GM12892 (cell line): ENCODE results near the gene ADAMTSL1.

ENCODE experiments used
- DNase-seq: peaks from one replicate; pipeline ENCODE4 v3.0.0; 2011; ENCODE audit not compliant: insufficient read length
- FAIRE-seq: peaks from 2 replicates; lab custom pipeline; 2011; peaks lifted over from hg19 to GRCh38; lab: Jason Lieb, UNC
- POLR2A ChIP-seq: IDR thresholded peaks from 2 replicates; pipeline ENCODE4 v1.6.1; 2011; ENCODE audit warnings: low read depth, low read length, control low read depth
- POLR2AphosphoS5 ChIP-seq: IDR thresholded peaks from 2 replicates; pipeline ENCODE4 v1.6.1; 2011; ENCODE audit warnings: low read depth, low read length, control low read depth
- TAF1 ChIP-seq: IDR thresholded peaks from 2 replicates; pipeline ENCODE4 v1.6.1; 2011; ENCODE audit warnings: low read depth, mild to moderate bottlenecking, control low read depth, low read length, borderline replicate concordance

Gene ADAMTSL1

GRCh38 chr9:18743421-18743820, 269.5 kb downstream of the ADAMTSL1 start:
- no peak for DNase-seq
- no peak for FAIRE-seq
- TF ChIP-seq POLR2AphosphoS5 (no peak), TAF1 (no peak), POLR2A (no peak)

DNA sequence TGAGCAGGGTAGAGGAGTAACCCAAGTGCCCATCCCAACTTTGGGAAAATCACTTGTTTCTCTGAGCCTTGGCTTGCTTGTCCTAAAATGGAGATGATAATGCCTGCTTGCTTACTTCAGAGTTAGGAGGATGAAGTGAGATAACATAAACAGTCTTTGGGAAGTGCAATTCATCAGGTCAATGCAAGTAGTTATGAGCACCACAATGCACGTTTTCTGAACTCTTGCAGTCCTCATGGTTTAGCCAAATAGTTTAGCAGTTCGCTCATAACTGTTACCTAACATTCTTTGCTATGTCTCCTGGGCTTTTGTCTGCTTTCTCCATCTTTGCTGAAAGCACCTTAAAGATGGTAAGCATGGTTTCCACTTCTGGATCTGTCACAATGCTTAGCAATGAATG, 270.0 kb downstream of the ADAMTSL1 start:
- no peak for FAIRE-seq

DNA sequence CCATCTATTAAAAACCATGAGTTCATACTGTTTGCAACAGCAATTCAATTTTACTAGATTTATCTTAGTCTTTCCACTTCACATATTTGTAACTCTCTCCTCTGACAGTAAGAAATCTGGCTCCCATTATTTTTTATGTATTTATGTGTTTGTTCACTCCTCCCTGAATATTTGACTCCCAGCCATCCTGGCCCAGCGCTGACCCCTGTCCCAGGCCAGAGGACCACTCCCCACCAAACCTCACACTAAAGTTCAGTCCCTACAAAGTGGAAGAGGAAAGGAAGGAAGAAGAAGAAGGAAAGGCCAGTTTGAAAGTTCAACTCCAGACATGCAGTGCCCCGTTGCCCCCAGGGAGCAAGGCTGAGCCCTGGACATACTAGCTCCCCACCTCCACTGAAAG, 271.8 kb downstream of the ADAMTSL1 start:
- TF ChIP-seq POLR2A (no peak), POLR2AphosphoS5 (no peak), TAF1 (no peak)
- FAIRE-seq, result no peak

More for the DNA sequence above, 270.0 kb downstream of the ADAMTSL1 start:
- no peak for TF ChIP-seq TAF1
- TF ChIP-seq POLR2AphosphoS5, result no peak
- no peak for TF ChIP-seq POLR2A
- no peak for DNase-seq

GRCh38 chr9:18746631-18747030, 272.7 kb downstream of the ADAMTSL1 start:
- TF ChIP-seq POLR2A (no peak), POLR2AphosphoS5 (no peak), TAF1 (no peak)
- no peak for FAIRE-seq
- no peak for DNase-seq

More for the DNA sequence above, 271.8 kb downstream of the ADAMTSL1 start:
- DNase-seq, result no peak

DNA sequence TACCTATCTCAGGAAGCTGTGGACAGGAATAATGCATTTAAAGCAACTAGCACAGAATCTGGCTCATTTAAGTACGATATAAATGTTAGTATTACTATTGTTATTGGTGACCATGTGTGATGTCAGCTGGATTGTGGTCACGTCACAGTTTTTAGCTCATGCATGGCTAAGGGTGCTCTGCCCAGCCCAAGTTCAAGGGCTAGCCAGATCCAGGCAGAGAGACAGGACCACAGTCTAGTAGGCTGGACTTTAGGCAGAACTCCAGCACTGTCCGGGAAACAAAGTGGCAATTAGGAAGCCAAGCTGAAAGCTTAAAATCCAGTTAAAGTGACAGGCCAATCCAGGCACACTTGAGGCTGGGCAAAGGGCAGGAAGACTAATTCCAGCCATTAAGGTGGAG, 273.6 kb downstream of the ADAMTSL1 start:
- FAIRE-seq (no peak), DNase-seq (no peak)
- no peak for TF ChIP-seq POLR2AphosphoS5
- TF ChIP-seq POLR2A, result no peak
- no peak for TF ChIP-seq TAF1

DNA sequence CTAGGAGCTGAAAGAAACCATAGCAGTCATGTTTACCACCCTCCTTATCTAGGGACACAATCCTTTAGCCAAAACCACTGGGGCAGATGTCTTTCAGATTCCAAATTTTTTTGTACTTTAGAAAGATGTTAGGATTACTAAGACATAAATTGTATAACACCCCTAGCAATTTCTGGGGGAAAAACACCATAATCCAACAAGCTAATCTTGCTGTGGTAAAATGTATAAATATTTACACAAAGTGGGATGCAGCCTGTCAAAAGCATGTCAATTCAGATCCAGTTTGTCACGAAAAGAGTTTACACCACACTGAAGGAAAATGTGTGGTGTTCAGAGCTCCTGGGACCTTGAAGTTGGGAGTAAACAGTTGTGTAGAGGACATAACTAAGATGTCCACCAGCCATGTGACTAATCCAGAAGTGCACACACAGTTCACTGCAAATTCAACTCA, 274.3 kb downstream of the ADAMTSL1 start:
- TF ChIP-seq POLR2A (no peak), TAF1 (no peak), POLR2AphosphoS5 (no peak)
- FAIRE-seq (no peak), DNase-seq (no peak)

- FAIRE-seq, result no peak
These were observed 275.8 kb downstream of the ADAMTSL1 start for GRCh38 chr9:18749711-18750110.

DNA sequence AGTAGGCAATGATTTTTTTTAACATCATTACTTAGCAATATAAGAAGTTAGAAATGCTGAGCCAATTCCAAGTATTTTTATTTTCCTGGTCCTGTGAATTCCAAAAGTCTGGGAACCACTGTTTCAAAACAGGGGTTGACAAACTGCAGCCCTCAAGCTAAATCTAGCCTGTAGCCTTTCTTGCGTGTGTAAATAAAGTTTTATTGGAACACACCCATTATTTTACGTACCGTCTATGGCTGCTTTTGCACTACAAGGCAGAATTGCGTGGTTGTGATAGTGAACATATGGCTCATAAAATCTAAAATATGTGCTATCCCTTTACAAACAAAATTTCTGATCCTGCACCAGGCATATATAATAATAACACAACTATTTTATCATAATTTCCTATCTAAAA, 280.0 kb downstream of the ADAMTSL1 start:
- no peak for FAIRE-seq
- no peak for TF ChIP-seq POLR2A
- TF ChIP-seq TAF1, result no peak
- TF ChIP-seq POLR2AphosphoS5, result no peak
- DNase-seq, result no peak

More at GRCh38 chr9:18749711-18750110, 275.8 kb downstream of the ADAMTSL1 start:
- TF ChIP-seq POLR2A, result no peak
- TF ChIP-seq TAF1, result no peak
- no peak for TF ChIP-seq POLR2AphosphoS5
- no peak for DNase-seq

GRCh38 chr9:18754537-18754936, 280.6 kb downstream of the ADAMTSL1 start:
- FAIRE-seq (no peak), DNase-seq (no peak)
- TF ChIP-seq POLR2A, result no peak
- no peak for TF ChIP-seq POLR2AphosphoS5
- no peak for TF ChIP-seq TAF1

DNA sequence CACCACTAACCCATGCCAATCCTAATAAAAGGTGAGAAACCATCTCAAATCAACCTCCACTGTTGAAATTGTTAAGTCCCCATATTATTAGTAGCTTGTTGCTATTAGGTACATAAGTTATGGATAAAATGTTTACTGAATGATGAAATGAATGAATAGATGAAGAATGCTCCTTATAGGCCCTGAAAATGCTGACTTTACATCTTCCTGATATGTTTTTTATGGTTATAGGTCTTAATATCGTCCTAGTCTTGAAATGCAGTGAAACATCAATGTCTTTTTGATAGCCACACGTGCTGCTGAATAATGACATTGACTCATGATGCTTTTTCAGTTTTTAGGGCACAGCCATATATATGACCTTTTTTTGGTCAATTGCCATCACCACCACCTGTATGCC, 281.3 kb downstream of the ADAMTSL1 start:
- FAIRE-seq, result no peak
- no peak for DNase-seq
- TF ChIP-seq POLR2A (no peak), TAF1 (no peak), POLR2AphosphoS5 (no peak)

- DNase-seq, result no peak
- FAIRE-seq, result no peak
- TF ChIP-seq POLR2AphosphoS5 (no peak), TAF1 (no peak), POLR2A (no peak)
These were observed 282.8 kb downstream of the ADAMTSL1 start for GRCh38 chr9:18756712-18757125.

DNA sequence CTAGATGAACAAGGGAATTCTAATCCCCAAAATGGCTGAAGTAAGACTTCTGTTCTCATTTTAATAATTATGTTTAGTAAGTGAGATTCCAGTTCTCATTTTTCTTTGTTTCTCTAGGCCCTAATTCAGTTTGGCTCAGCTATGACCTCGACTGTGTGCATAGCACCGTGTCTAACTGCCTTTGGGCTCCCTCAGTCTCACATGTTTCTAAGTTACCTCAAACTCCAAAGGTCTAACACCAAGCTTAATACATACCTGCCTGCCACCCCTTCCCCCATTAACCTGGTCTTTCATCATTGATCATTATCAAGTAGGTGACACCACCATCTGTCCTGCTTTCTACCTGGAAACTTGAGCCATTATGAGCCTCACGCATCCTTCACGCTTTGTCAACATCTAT, 285.9 kb downstream of the ADAMTSL1 start:
- no peak for DNase-seq
- TF ChIP-seq POLR2A, result no peak
- TF ChIP-seq TAF1, result no peak
- no peak for TF ChIP-seq POLR2AphosphoS5
- FAIRE-seq, result no peak

GRCh38 chr9:18761742-18762300, 287.9 kb downstream of the ADAMTSL1 start:
- no peak for DNase-seq
- TF ChIP-seq TAF1, result no peak
- no peak for TF ChIP-seq POLR2A
- no peak for TF ChIP-seq POLR2AphosphoS5
- peak; percentile 36 for FAIRE-seq

DNA sequence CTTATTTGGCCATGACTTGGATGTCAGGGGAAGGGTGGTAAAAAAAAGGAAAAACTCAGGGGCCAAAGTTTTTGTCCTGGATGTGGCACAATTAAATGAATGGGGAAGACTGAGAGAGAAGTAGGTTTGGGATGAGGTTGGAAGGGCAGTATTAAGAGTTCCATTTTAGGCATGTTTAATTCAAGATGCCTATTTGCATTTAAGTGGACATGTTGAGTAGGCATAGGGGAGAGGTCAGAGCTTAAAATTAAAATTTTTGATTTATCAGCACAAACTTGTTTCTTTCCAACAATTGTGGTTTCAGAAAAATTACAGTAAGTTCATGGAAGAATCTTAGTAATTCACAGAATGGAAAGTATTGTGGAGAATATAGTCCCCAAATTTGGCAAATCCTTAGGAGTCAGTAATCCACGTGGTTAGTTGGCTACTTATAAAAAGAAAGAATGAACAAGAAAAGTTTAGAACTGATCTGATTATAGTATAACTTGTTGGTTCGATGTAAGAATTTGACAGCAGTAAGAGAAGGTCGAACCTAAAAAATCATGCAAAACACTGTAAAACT, 293.1 kb downstream of the ADAMTSL1 start:
- FAIRE-seq, result no peak
- TF ChIP-seq POLR2AphosphoS5, result no peak
- no peak for TF ChIP-seq POLR2A
- no peak for TF ChIP-seq TAF1
- no peak for DNase-seq
